Measurements from ENCODE around the gene CRYBG1.

CRYBG1 gene

DNA sequence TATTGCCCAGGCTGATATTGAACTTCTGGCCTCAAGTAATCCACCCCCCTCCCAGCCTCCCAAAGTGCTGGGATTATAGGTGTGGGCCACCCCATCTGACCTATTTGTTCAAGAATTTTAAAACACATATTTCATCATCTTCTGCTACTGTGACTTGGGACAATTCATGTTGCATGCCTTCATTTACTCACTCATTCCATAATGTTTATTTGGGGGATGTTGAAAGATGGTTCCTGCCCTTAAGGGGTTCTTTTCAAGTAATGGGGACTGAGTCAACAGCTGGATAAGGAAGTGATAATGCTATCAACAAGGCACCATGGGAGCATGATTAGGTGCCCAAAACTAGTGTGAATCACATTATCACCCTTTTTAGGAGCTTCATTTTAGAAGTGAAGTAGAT, 62.0 kb downstream of the CRYBG1 start:
- Mint-ChIP-seq H3K27ac (no peak overlapping the region), H3K4me1 (no peaks in the 10 kb centered on the region), H3K9me3 (no peaks in the 10 kb centered on the region), H3K36me3 (ENCODE audit: low read depth) (no peaks in the 10 kb centered on the region), H3K27me3 (peaks cover 6% of the 10 kb centered on the region), H3K4me3 (no peak overlapping the region)
- DNase-seq (no peak), ATAC-seq (no peak)

DNA sequence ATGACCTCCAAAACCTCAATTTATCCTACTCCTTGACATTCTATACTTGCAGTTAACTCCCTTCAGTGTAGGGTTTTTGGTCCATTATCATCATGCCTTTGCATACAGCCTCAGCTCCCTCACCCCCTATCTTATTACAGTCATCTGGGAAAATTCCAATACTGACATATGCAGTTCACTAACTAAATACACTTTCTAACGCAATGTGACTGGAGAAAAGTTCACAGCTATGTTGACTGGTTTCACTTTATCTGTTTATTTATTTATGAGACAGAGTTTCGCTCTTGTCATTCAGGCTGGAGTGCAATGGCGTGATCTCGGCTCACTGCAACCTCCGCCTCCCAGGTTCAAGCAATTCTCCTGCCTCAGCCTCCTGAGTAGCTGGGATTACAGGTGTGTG, 64.9 kb downstream of the CRYBG1 start:
- Mint-ChIP-seq H3K36me3 (ENCODE audit: low read depth) (no peaks in the 10 kb centered on the region), H3K4me3 (no peak overlapping the region), H3K27me3 (no peaks in the 10 kb centered on the region), H3K27ac (no peak overlapping the region), H3K4me1 (no peaks in the 10 kb centered on the region), H3K9me3 (no peaks in the 10 kb centered on the region)
- DNase-seq (no peak), ATAC-seq (no peak)

DNA sequence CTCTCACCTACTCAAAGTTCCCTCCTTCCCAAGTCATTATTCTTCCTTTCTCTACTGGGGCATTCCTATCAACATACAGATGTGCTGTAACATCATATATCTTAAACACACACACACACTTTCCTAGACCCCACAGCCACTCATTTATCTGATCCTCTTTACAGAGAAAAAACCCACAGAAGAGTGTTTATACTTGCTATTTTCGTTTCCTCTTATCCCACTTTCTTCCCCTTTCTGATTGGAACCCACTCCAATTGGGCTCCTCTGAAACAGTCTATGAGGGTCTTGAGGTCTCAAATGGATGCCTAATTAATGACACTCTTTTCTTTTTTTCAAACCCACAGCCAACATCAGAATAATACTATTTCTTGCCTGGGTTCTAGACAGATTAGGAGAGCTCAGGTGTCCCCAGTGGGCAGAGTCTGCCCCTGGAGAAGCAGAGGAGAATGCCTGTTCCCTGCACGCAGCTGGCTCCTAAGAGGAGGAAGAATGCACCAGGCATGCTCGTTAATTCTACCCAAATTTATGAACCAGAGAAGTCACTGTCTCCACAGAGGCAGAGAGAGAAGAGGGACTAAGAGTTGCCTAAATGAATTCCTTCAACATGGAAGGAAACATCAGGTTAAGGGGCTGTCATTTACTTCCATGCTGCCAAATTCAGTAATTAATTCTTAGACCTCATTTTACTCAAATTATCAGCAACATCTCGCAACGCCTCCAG, 65.9 kb downstream of the CRYBG1 start:
- no peaks in the 10 kb centered on the region for H3K27me3 Mint-ChIP-seq
- no peaks in the 10 kb centered on the region for H3K36me3 Mint-ChIP-seq (ENCODE audit: low read depth)
- H3K27ac Mint-ChIP-seq, result no peak overlapping the region
- H3K4me1 Mint-ChIP-seq, result no peaks in the 10 kb centered on the region
- H3K9me3 Mint-ChIP-seq, result no peaks in the 10 kb centered on the region
- H3K4me3 Mint-ChIP-seq, result no peak overlapping the region
- ATAC-seq (no peak), DNase-seq (no peak)

DNA sequence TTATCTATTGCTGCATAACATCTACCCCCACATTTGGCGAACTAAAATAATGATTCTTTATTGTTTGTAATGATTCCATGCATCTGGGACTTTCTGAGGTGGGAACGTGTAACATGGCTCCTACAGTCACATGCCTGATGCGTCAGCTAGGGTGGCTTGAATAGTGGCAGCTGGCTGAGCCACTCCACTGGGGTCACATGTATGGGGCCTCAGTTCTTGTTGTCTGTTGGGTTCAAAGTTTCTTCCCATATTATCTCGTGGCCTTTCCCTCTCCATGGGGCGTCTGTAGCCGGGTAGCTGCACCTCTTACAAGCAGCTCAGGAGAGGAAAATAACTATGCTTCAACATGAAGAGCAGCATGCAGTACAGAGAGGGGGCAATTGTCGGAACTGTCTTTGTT, 69.9 kb downstream of the CRYBG1 start:
- no peak overlapping the region for H3K27ac Mint-ChIP-seq
- no peaks in the 10 kb centered on the region for H3K4me1 Mint-ChIP-seq
- peaks cover 3% of the 10 kb centered on the region for H3K27me3 Mint-ChIP-seq
- H3K36me3 Mint-ChIP-seq (ENCODE audit: low read depth), result no peaks in the 10 kb centered on the region
- no peak for DNase-seq
- no peak for ATAC-seq
- H3K4me3 Mint-ChIP-seq, result no peak overlapping the region
- no peaks in the 10 kb centered on the region for H3K9me3 Mint-ChIP-seq

DNA sequence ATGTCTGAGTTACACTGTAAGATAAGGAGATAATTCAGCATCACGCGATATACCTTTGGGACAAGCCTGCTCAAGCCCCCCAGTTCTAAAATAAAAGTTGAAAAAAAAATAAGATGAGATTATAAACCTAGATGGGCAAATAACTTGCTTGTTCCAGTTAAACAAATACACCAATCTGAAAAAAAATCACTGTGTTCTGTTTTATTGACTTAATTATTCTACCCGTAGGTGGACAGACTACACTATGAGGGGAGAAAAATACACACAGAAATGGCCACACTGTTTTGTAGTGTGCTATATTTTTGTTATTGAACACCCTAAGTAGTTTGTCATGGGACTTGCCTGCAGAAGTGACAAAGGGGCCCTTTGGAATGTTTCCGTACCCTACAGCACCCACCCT, 70.9 kb downstream of the CRYBG1 start:
- no peaks in the 10 kb centered on the region for H3K9me3 Mint-ChIP-seq
- H3K4me3 Mint-ChIP-seq, result no peak overlapping the region
- H3K36me3 Mint-ChIP-seq (ENCODE audit: low read depth), result no peaks in the 10 kb centered on the region
- H3K27ac Mint-ChIP-seq, result no peak overlapping the region
- no peaks in the 10 kb centered on the region for H3K4me1 Mint-ChIP-seq
- peaks cover 3% of the 10 kb centered on the region for H3K27me3 Mint-ChIP-seq
- DNase-seq, result no peak
- ATAC-seq, result no peak

DNA sequence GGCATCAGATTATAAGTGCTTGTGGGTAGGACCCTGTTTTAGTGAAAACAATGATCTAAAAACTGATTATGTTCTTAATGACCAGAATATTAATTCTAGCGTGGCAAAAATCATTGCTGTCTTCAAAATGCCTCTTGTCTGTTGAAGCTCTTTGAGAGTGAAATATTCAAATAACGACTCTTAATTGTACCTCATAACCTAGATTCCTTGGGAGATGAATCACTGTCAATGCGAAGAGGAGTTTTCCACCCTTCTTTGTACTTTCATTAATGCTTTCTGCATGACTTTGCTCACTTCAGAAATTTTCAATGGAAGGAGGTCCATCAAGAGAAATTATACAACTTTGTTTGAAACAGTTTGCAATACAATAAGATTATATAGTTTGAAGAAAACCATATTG, 71.5 kb downstream of the CRYBG1 start:
- Mint-ChIP-seq H3K27ac (no peak overlapping the region), H3K27me3 (peaks cover 3% of the 10 kb centered on the region), H3K4me3 (no peak overlapping the region), H3K9me3 (no peaks in the 10 kb centered on the region), H3K36me3 (ENCODE audit: low read depth) (no peaks in the 10 kb centered on the region), H3K4me1 (no peaks in the 10 kb centered on the region)
- ATAC-seq (no peak), DNase-seq (no peak)

DNA sequence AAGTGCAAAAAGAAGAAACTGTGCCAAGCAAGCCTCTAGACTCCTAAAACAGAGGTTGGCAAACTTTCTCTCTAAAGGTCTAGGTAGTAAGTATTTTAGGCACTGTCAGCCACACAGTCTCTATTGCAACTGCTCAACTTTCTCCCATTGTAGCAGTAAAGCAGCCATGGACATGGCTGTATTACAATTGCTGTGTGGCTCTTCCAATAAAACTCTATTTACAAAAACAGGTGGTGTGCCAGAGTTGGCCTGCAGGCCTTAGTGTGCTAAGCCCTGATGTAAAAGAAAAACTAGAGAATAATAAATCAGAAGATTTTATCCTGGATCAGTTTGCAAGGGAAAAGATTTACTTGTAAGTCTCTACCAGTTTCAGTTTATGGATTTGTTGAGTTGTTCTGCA, 74.0 kb downstream of the CRYBG1 start:
- no peak overlapping the region for H3K27ac Mint-ChIP-seq

DNA sequence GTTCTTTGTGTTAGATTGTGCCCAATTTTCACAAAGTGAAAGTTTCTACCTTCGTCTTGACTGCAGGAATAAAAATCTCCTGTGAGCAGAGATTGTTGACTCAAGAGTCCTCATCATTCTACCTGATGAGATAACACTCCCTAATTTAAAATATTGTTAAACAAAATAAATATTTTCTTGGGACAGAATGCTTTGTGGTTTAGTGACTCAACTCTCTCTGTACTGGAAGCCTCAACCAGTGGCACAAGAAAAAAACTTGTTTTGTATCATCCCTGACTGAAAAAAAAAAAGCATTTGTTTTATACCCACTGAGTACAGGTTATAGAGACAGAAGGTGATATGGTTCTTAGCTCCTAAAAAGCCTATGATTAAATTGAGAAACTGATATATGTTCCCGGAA, 78.9 kb downstream of the CRYBG1 start:
- H3K27me3 Mint-ChIP-seq, result peaks cover 32% of the 10 kb centered on the region
- ATAC-seq, result no peak

More for the DNA sequence above, 74.0 kb downstream of the CRYBG1 start:
- H3K9me3 Mint-ChIP-seq, result no peaks in the 10 kb centered on the region
- no peaks in the 10 kb centered on the region for H3K36me3 Mint-ChIP-seq (ENCODE audit: low read depth)
- no peak for DNase-seq
- no peaks in the 10 kb centered on the region for H3K4me1 Mint-ChIP-seq
- peaks cover 6% of the 10 kb centered on the region for H3K27me3 Mint-ChIP-seq
- H3K4me3 Mint-ChIP-seq, result no peak overlapping the region
- ATAC-seq, result no peak

DNA sequence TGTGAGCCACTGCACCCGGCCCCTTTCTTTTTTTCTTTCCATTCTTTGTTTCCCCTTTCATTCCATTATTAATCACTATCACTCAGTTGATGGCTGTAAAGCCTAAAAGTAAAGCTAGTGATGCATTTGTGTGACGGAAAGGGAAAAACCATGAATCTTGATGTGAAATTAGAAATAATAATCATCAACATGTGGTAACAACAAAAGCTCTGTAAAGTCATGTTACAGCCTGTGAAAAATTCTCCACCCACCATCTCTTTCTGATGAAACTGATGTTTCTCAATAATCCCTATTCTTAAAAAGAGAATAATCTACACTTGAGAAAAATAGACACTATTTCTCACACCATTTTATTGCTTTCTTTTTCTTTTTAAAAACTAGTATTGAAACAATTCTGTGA, 80.0 kb downstream of the CRYBG1 start:
- Mint-ChIP-seq H3K27ac (no peak overlapping the region), H3K4me3 (no peak overlapping the region), H3K4me1 (peaks cover 2% of the 10 kb centered on the region), H3K36me3 (ENCODE audit: low read depth) (no peaks in the 10 kb centered on the region), H3K27me3 (peaks cover 33% of the 10 kb centered on the region), H3K9me3 (no peaks in the 10 kb centered on the region)
- ATAC-seq, result no peak
- DNase-seq, result no peak

More for the DNA sequence above, 78.9 kb downstream of the CRYBG1 start:
- Mint-ChIP-seq H3K27ac (no peak overlapping the region), H3K9me3 (no peaks in the 10 kb centered on the region), H3K4me1 (no peaks in the 10 kb centered on the region), H3K4me3 (no peak overlapping the region), H3K36me3 (ENCODE audit: low read depth) (no peaks in the 10 kb centered on the region)
- DNase-seq, result no peak

DNA sequence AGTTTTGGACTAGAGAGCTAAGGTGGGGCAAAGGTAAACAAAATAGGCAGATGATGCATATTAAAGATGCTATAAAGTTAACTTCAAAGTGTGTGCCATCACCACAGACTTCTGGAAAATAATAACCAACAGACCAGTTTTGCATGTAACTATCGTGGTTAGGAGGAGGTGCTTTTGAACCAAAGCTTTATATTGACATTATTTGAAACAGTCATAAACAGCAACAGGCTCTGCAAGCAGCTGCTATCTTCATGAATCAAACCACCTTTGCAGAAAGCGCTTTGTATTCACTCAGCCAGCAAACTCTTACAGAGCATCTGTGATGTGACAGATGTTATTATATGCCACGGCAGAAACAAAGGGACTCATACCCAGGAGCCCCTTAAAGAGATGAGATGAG, 81.9 kb downstream of the CRYBG1 start:
- Mint-ChIP-seq H3K4me3 (no peak overlapping the region), H3K27ac (no peak overlapping the region), H3K4me1 (peaks cover 2% of the 10 kb centered on the region), H3K36me3 (ENCODE audit: low read depth) (no peaks in the 10 kb centered on the region), H3K27me3 (peaks cover 33% of the 10 kb centered on the region), H3K9me3 (no peaks in the 10 kb centered on the region)
- ATAC-seq (no peak), DNase-seq (no peak)

DNA sequence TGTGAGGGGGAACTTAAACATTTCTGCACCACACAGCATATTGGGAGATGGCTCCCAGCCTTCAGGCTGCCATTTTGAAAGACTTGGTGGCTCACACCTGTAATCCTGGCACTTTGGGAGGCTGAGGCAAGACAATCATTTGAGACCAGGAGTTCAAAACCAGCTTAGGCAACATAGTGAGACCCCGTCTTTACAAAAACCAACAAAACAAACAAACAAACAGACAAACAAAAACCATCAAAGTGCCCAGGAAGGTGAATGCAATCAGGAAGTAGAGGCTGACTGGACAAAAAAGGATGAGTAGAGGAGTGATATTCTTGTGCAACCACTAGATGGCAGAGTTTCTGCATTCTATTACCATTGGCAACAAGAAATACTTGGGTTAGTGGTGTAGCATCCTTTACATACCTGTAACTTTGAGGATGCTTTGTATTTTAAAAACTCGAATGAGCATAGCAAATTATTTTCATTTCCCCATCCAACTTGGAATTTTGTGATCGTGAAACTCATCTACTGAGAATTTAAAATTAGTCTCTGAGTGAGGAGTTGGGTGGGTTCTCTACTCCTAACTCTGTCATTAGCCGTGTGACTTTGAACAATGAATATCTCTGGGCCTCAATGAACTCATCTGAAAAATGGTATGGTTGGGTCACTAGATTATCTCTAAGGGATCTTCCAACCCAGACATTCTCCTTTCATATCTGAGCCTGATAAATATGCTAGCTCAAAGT, 84.4 kb downstream of the CRYBG1 start:
- DNase-seq, result no peak
- no peak overlapping the region for H3K27ac Mint-ChIP-seq
- H3K4me3 Mint-ChIP-seq, result no peak overlapping the region

DNA sequence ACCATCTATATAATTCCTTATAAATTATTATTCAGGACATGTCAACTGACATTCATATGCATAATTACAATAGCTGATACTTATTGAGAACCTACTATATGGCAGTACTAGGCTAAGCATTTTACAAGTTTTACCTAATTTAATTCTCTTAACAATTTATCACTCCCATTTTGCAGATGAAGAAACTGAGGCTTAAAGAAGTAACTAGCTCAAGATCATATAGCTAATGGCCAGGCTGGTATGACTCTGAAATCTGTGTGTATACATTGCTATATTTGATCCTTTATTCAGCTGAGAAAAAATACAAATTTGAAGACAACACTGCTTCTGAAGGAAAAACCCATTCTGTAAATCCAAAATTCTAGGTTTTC, 85.0 kb downstream of the CRYBG1 start:
- DNase-seq, result no peak
- H3K9me3 Mint-ChIP-seq, result no peaks in the 10 kb centered on the region
- H3K27me3 Mint-ChIP-seq, result peaks cover 24% of the 10 kb centered on the region
- H3K36me3 Mint-ChIP-seq (ENCODE audit: low read depth), result no peaks in the 10 kb centered on the region
- H3K4me3 Mint-ChIP-seq, result no peak overlapping the region
- peaks cover 15% of the 10 kb centered on the region for H3K4me1 Mint-ChIP-seq
- H3K27ac Mint-ChIP-seq, result no peak overlapping the region
- ATAC-seq, result no peak

More for the DNA sequence above, 84.4 kb downstream of the CRYBG1 start:
- peak; percentile 79 for ATAC-seq
- Mint-ChIP-seq H3K4me1 (peaks cover 15% of the 10 kb centered on the region), H3K27me3 (peaks cover 29% of the 10 kb centered on the region), H3K9me3 (no peaks in the 10 kb centered on the region), H3K36me3 (ENCODE audit: low read depth) (no peaks in the 10 kb centered on the region)

DNA sequence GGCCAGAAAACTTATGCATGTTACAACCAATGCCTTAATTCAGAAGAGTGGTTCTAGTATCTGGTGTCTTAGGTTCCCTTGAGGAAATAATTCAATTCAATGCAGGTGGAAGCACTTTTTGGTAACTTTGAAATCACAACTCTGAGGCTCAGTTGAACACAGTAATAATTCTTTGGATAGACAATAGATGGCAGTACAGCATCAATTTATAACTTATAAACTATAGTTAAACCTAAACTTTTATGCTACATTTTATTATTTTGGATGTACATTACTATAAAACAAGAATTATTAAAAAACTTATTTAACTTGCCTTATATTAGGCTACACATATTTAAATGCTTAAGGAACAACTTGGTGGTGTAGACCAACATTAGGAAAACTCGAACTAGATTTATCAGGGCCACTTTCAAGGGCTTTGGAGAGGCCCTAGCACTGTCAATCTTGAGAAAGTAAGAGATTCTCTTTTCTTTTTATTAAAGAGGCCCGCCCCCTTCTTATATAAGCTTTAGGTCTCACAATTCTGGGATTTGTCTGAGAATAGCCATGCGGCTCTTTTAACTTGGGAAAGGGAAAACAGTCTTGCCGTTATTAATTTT, 85.9 kb downstream of the CRYBG1 start:
- no peak overlapping the region for H3K4me3 Mint-ChIP-seq
- no peaks in the 10 kb centered on the region for H3K9me3 Mint-ChIP-seq
- H3K27me3 Mint-ChIP-seq, result peaks cover 19% of the 10 kb centered on the region
- no peaks in the 10 kb centered on the region for H3K36me3 Mint-ChIP-seq (ENCODE audit: low read depth)
- peaks cover 15% of the 10 kb centered on the region for H3K4me1 Mint-ChIP-seq
- no peak overlapping the region for H3K27ac Mint-ChIP-seq
- DNase-seq (no peak), ATAC-seq (no peak)

DNA sequence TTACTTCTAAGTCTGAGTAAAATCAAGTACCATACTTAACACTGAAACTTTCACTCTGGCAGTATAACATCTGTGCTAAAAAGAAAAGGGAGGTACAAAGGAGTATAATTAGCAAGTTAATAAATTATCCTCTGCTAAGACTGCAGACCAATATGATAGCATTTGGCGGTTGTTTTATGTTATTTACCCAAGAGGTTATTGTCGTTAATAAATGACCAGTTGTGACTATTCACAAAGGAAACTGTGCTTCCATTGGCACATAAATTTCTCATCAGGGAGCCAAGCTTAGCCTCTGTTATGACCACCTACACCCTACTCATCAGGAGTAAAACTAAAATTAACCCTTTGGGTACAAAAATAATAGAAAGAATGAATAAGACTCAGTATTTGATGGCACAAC, 86.5 kb downstream of the CRYBG1 start:
- no peaks in the 10 kb centered on the region for H3K9me3 Mint-ChIP-seq
- H3K27ac Mint-ChIP-seq, result no peak overlapping the region
- DNase-seq (no peak), ATAC-seq (no peak)
- no peak overlapping the region for H3K4me3 Mint-ChIP-seq
- peaks cover 15% of the 10 kb centered on the region for H3K4me1 Mint-ChIP-seq
- no peaks in the 10 kb centered on the region for H3K36me3 Mint-ChIP-seq (ENCODE audit: low read depth)
- H3K27me3 Mint-ChIP-seq, result peaks cover 16% of the 10 kb centered on the region

DNA sequence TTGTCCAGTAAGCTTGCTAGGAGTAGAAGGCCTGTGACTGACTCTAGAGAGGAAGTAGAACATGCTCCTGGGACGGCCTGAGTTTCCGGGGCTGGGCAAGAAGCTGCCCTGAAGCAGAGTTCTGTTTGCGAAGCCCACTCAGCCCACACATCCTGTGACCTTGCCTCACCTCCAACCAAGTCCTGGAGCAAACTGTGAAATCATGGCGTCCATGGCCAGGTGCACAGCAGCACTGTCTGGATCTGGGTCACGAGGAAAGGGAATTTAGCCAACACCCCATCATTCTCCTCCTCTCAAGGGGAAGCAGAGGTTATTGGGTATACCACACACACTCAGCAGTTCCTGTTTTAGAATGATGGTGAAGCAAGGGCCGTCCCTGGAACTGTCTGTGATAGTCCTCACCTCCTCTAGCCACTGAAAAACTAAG, 87.5 kb downstream of the CRYBG1 start:
- Mint-ChIP-seq H3K27ac (peak overlapping the region; percentile 69), H3K4me3 (no peak overlapping the region), H3K27me3 (peaks cover 7% of the 10 kb centered on the region), H3K9me3 (no peaks in the 10 kb centered on the region), H3K4me1 (peaks cover 15% of the 10 kb centered on the region), H3K36me3 (ENCODE audit: low read depth) (no peaks in the 10 kb centered on the region)
- DNase-seq (peak; percentile 17), ATAC-seq (peak; percentile 33)
